Measurements from ENCODE around the gene TIFAB.

TIFAB gene

DNA sequence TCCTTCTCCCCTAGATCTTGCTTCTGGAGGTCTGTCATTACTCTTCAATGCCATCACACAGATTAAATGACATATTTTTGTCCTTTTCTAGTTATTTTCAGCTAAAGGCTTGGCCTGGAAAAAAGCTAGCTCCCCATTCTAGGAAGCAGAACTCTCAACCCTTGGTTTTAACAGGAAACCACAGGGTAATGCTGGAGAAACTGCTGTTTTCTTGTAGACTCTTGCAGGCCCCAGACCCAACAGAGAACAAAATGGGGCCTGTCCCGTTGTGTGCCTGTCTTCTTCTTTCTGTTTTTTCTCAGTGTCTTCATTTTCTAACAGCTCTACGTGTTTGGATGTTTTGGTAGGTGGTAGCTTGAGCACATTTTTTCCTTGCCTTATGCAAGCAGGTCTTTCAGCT lies 26.5 kb downstream of the TIFAB start:
- no peak for DNase-seq (ENCODE audit: low spot score)

DNA sequence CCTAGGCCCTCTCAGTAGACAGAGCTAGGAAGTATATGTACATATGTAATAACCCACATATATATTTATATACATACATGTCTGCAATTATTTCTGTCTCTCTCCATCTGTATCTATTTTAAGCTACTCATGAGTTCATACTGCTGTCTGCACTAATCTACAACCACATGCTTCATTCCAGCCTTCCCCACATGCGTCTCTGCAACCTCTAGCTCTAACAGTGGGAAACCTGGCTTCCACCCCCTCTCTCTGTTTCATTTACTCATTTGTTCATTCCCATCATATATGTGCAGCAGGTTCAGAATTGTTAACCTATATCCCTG lies 28.3 kb downstream of the TIFAB start:
- DNase-seq (ENCODE audit: low spot score): no peak

DNA sequence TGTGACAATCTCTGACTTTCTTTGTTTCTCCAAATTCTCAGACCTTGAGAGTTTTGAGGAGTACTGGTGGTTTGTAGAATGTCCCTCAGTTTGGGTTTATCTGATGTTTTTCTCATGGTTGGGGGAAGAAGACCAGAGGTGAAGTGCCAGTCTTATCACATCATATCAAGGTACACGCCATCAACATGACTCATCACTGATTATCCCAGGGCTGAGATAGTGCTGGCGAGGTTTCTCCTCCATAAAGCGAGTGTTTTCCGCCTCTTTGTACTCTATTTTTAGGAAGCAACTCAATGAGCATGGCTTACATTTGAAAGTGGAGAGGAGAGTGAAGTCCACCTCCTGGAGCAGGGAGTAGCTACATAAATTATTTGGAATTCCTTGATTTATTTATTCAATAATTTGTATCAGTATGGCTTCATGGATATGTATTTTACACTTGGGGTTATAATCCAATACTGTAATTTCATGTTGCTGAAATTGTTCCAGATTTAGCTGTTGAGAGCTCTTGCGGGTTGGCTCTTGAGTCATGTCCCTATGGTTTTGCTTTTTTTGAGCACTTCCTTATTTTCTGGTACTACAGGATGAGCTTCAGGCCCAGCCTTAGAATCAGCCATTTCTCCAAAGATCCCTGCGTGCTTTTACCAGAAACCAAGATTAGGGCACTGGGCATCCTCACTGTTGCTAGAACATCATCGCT lies 28.9 kb downstream of the TIFAB start:
- no peak for DNase-seq (ENCODE audit: low spot score)

DNA sequence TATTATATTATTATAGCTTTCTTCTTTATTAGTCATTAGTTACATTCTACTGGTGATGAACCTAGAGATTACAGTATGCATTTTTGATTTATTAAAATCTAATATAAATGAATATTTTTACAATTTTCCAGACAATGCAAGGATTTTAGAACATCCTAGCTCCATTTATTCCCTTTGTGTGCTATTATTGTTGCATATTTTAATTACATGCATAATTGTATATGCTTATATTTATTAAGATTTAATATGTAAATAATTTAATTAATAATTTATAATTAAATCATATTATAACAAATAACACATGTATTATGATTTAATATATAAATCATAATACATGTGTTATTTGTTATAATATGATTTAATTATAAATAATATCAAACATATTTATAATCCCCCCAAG lies 29.7 kb downstream of the TIFAB start:
- no peak for DNase-seq (ENCODE audit: low spot score)

DNA sequence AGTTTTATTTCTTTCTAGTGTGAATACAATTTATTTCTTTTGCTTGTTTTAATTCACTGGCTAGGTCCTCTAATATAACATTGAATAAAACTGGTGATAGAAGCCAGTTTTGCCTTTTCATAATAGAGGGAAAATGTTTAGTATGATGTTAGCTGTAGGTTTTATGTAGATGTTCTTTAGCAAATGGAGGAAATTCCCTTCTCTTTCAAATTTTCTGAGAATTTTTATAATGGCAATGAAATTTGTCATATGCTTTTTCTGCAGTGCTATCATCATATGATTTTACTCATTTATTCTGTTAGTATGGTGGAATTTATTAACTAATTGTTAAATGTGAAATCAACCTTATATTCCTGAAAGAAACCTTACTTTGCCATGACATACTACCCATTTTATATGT lies 35.1 kb downstream of the TIFAB start:
- no peak for DNase-seq (ENCODE audit: low spot score)

DNA sequence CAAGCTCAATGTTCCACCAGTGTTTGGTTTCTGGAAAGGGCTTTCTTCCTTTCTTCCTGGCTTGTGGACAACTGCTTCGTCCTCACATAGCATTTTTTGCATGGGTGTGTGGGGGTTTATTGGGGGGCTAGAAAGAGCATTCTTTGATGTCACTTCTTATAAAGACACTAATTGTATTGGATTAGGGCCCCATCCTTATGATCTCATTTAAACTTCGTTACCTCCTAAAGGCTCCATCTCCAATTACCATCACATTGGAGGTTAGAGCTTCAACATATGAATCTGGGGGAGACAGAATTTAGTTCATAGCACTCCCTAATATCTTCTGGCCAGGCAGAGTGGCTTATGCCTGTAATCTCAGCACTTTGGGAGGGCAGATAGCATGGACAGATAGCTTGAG lies 47.1 kb downstream of the TIFAB start:
- no peak for DNase-seq (ENCODE audit: low spot score)

DNA sequence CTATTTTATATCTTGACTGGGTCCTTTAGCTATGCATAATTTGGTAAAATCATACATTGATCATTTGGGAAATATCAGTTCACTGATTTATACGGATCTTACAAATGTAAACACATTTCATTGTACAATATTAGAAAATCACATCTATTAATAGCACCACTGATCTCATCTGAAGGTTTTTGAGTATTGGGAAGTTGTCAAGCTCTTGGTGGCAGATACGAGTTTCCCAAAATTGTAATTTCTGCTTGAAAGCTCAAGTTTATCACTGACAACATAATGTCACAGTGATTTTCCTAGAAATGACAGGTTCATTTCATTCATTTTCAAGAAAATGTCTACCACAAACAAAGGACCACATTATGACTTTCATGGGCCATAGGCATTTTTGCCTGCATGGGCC lies 50.1 kb downstream of the TIFAB start:
- no peak for DNase-seq (ENCODE audit: low spot score)

DNA sequence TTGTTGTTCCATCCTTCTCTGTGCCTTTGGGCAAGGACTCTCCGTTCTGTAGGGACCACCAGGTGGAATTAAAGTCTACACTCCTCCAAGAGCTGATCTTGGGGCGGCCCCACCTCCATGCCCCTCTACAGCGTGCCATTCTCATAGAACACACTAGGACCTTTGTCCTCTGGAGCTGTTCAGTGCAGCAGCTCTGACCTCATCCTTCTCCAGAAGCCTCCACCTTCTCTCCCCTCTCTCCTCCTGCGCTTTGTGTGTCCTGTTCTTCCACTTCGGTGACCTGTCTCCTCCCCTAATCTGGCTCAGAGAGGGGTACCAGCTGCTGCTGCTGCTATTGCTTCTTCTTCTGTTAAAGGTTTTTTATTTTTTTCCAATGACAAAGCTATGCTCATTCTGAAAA lies 51.3 kb downstream of the TIFAB start:
- peak; percentile 49 for DNase-seq (ENCODE audit: low spot score)

DNA sequence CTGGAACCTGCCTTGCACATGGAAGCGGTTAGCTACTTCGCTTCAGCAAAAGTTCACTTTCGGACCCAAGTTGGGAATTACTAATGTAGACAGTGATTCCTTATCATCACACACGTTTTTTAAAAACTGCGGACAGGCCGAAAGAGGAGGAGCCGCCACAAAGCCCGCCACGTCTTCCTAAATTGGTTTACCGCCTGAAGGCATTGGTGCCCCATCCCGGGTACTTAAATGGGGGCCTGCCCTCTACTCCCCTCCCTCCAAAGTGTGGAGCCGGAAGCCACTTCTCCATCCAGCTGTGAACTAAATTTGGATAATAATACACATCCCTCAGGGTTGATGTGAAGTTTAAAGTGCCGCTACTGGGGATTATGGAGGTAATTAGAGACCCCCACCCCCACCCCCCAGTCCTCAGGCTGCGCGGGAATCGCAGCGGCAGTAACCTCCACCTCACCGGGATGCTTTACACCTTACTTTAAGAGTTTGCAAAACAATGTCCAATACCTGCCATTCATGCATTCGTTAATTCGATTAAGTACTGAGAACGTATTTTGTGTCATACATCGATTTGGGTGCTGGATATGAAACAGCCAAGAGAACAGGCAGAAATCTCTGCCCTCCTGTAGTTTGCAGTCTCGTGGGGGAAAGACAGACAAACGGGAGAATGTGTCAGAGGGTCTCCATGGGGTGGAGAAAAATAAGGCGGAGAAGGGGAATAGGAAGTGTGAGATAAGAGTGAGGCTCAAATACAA lies 52.2 kb downstream of the TIFAB start:
- no peak for DNase-seq (ENCODE audit: low spot score)

DNA sequence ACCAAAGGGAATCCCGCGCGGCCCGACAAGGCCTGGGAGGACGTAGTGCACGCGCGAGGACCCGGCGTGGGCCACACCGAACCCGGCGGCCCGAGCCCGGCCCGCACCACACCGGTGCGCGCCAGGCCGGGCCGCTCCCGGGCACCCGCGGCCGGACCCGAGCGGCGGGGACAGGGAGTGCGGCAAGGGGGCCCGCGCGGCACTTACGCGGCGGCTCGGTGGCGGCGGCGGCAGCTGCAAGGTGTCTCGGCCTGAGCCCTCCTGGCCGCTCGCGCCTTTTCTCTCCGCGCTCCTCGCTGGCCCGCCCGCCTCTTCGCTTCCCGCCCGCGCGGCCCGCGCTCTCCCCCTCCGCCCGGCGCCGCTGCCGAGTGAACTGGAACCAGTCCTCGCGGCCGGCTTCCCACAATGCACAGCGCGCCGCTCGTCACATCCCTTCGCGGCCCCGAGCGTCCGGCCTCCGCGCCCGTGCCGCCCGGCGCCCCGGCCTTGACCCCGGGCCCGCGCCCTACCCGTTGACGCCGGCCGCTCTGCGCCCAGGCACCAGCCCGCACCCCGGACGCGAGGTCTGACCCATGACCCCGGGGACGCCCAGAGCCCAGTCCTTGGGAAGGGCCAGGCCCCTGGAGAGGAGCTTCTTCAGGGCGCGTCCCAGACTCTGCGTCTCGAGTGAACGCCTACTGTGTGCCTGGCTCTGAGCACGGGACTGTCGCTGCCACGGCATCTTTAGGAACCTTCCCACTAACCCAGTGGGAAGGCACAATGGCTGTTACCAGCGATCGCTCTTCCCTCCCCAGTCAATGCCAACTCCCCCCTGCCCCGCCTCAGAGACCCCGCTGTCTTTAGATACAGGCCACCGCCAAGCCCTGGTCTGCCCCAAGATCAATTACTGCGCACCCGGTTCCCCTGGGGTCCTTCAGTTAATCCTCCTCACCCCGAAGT lies 53.0 kb downstream of the TIFAB start, which contains the start of gene MACROH2A1:
Gene MACROH2A1, minus strand, starts transcription at position 377 of the 939 bp plus-strand sequence. CDS start 10,138 bp downstream, outside the sequence.
- peak; percentile 72 for DNase-seq (ENCODE audit: low spot score)

DNA sequence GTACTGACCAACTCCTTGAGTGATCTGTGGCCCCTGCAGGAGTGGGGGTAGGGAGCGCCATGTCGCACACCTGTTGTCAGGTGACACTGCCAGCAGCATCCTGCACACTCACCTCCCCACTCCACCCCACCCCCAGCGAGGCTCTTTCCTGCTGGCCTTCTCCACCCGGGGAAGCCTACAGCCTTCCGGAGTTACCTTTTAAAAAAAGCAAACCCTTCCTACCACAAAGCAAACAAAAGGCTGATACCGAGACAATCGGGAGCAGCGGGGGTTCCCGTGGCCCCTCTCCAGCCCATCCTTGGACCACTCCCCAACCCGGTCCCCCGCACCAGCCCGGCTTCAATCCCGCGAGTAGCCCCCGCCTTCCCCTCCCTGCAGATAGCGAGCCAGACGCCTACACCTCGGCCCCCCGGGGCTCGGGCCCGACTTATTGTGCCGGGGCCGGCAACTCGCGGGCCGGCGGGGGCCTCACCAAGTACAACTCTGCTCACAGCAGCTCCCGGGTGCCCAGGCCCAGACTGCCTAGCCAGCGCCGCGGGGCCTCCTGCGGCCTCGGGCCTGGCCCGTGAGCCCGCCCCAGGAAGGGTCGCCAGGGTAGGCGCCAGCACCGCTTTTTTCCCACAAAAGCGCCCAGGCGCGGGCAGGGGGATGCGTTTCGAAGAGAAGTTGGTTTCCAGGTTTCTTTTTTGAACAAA lies 53.8 kb downstream of the TIFAB start:
- peak; percentile 30 for DNase-seq (ENCODE audit: low spot score)
